ENCODE results near the gene VMP1. TPM values are rescaled to one million over a fixed set of nuclear protein-coding genes. Genes with fewer than 3 reads are reported as not detected.

VMP1 gene
- total RNA-seq, 1 donor from 2014 or later = 183 TPM

DNA sequence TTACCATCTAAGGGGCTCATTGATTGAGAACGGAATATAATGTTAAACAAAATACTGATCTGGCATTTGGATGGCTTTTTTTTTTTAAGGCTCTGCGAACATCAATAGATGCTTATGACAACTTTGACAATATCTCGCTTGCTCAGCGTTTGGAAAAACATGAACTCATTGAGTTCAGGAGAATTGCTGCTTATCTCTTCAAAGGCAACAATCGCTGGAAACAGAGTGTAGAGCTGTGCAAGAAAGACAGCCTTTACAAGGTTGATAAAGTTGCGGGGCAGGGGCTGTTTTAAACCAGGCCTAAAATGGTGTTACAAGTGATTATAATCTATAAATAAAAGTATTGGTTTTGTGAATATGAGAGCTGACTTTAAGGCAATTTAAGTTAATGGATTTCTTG, 22.5 kb upstream of the VMP1 start:
- Histone ChIP-seq H3K27ac (no peak overlapping the region), H3K27me3 (no peaks in the 10 kb centered on the region), H3K36me3 (peaks cover 72 to 84% of the 10 kb centered on the region in 2 donors), H3K4me3 (no peak overlapping the region), H3K4me1 (peaks cover 0 to under 1% of the 10 kb centered on the region in 2 donors), H3K9me3 (no peaks in the 10 kb centered on the region)
- intact Hi-C loops (cut with DNase I) = no loop called here
- TF ChIP-seq, protein P1, sequence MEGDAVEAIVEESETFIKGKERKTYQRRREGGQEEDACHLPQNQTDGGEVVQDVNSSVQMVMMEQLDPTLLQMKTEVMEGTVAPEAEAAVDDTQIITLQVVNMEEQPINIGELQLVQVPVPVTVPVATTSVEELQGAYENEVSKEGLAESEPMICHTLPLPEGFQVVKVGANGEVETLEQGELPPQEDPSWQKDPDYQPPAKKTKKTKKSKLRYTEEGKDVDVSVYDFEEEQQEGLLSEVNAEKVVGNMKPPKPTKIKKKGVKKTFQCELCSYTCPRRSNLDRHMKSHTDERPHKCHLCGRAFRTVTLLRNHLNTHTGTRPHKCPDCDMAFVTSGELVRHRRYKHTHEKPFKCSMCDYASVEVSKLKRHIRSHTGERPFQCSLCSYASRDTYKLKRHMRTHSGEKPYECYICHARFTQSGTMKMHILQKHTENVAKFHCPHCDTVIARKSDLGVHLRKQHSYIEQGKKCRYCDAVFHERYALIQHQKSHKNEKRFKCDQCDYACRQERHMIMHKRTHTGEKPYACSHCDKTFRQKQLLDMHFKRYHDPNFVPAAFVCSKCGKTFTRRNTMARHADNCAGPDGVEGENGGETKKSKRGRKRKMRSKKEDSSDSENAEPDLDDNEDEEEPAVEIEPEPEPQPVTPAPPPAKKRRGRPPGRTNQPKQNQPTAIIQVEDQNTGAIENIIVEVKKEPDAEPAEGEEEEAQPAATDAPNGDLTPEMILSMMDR (IDR thresholded peaks at IDR 0.05) = no peak
- no peak for DNase-seq (ENCODE audit: low spot score in 2 of 2)

- DNase-seq (ENCODE audit: low spot score in 2 of 2) = no peak
- Histone ChIP-seq H3K27me3 (no peaks in the 10 kb centered on the region), H3K36me3 (peaks cover 68 to 86% of the 10 kb centered on the region in 2 donors), H3K9me3 (no peaks in the 10 kb centered on the region), H3K4me3 (no peak overlapping the region), H3K4me1 (no peaks in the 10 kb centered on the region), H3K27ac (no peak overlapping the region)
- TF ChIP-seq, protein P1 (IDR thresholded peaks at IDR 0.05) = no peak
- intact Hi-C loops (cut with DNase I) = no loop called here
Observed at GRCh38 chr17:59688008-59688407, 19.4 kb upstream of the VMP1 start.

DNA sequence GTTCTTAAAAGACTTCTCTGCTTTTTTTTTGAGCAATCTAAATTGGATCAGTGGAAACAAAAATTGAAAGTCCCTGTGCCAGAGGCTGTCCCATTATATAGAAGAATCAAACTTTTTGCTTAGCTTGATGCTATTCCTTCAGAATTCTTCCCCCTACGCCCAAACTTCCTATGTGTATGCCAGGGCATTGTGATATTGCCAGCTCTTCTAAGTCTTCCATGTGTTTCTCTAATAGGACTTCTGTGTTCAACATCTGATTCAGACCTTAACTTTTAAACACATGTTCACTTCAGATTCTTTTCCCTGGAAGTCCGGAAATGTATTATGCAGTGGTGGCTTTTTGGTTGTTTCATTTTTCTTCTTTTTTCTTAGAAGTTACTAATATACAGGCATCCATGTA, 19.0 kb upstream of the VMP1 start:
- no peaks in the 10 kb centered on the region for H3K27me3 ChIP-seq
- no peak for DNase-seq (ENCODE audit: low spot score in 2 of 2)
- no peak overlapping the region for H3K4me3 ChIP-seq
- H3K27ac ChIP-seq = no peak overlapping the region
- H3K9me3 ChIP-seq = no peaks in the 10 kb centered on the region
- intact Hi-C loops (cut with DNase I) = no loop called here
- H3K4me1 ChIP-seq = no peaks in the 10 kb centered on the region
- peaks cover 68 to 85% of the 10 kb centered on the region in 2 donors for H3K36me3 ChIP-seq
- TF ChIP-seq, protein P1 (IDR thresholded peaks at IDR 0.05) = no peak

DNA sequence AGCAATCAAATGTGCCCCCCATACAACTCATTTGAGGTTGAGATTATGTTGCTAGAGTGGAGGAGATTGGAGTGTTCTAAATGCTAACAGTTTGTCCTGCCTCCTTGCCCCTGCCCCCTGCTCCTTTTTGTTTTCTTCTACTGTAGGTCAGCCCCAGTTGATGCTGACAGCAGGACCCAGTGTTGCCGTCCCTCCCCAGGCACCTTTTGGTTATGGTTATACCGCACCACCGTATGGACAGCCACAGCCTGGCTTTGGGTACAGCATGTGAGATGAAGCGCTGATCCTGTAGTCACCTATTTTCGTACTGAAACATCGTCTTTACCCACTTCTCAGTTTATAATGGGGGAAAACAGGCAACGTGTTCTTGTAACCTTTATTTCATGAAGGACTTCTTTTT, 13.9 kb upstream of the VMP1 start:
- Histone ChIP-seq H3K27ac (no peak overlapping the region), H3K9me3 (no peaks in the 10 kb centered on the region), H3K36me3 (peaks cover 72 to 92% of the 10 kb centered on the region in 2 donors), H3K4me3 (no peak overlapping the region), H3K4me1 (no peaks in the 10 kb centered on the region), H3K27me3 (no peaks in the 10 kb centered on the region)
- intact Hi-C loops (cut with DNase I) = no loop called here
- no peak for DNase-seq (ENCODE audit: low spot score in 2 of 2)
- TF ChIP-seq, protein P1 (IDR thresholded peaks at IDR 0.05) = no peak

DNA sequence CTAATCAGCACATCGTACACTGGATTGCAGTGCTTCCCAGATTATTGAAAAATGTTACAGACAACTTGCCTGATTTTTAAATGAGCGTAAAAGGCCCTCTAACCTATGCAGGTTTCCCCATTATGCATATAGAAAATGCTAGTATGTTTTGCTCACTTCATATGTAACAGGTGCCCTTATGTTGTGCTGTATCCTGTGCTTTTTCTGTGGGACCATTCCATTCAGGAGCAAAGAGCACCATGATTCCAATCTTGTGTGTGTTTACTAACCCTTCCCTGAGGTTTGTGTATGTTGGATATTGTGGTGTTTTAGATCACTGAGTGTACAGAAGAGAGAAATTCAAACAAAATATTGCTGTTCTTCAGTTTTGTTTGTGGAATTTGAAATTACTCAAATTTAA, 13.1 kb upstream of the VMP1 start:
- H3K36me3 ChIP-seq = peaks cover 77 to 97% of the 10 kb centered on the region in 2 donors
- H3K9me3 ChIP-seq = no peaks in the 10 kb centered on the region
- H3K4me1 ChIP-seq = no peaks in the 10 kb centered on the region
- no peak overlapping the region for H3K27ac ChIP-seq
- TF ChIP-seq, protein P1 (IDR thresholded peaks at IDR 0.05) = no peak
- DNase-seq (ENCODE audit: low spot score in 2 of 2) = no peak
- no peaks in the 10 kb centered on the region for H3K27me3 ChIP-seq
- H3K4me3 ChIP-seq = no peak overlapping the region
- intact Hi-C loops (cut with DNase I) = no loop called here
